HUES64 (cell line): ENCODE results near the gene GORASP1.
A peak's percentile ranks its signal among the peaks of the same experiment; 100 is the strongest.

Source experiments
- H3K27ac ChIP-seq: 2 replicates; pipeline ENCODE4 v1.7.0; 2013; ENCODE audit warnings: low read depth, low read length, inconsistent platforms
- H3K27me3 ChIP-seq: 2 replicates; pipeline ENCODE4 v1.6.1; 2013; ENCODE audit warnings: mild to moderate bottlenecking, low read length; ENCODE audit not compliant: insufficient read depth
- H3K36me3 ChIP-seq: 2 replicates; pipeline ENCODE4 v1.6.1; 2013; ENCODE audit warnings: mild to moderate bottlenecking, low read length; ENCODE audit not compliant: insufficient read depth
- H3K4me1 ChIP-seq: 2 replicates; pipeline ENCODE4 v1.6.1; 2013; ENCODE audit warnings: mild to moderate bottlenecking, low read length, moderate library complexity; ENCODE audit not compliant: insufficient read depth
- H3K4me3 ChIP-seq: 2 replicates; pipeline ENCODE4 v1.5.1; 2013; ENCODE audit warnings: mild to moderate bottlenecking, low read length, moderate library complexity
- H3K9ac ChIP-seq: 2 replicates; pipeline ENCODE4 v1.6.1; 2013; ENCODE audit warnings: mild to moderate bottlenecking, low read depth, low read length
- H3K9me3 ChIP-seq: 2 replicates; pipeline ENCODE4 v1.6.1; 2013; ENCODE audit warnings: low read depth, low read length; ENCODE audit not compliant: insufficient read depth
- WGBS: fragments of 150-250, 120-280 bp; methylation state at CpG from one replicate; pipeline ENCODE4 v1.1.7; 2013; ENCODE audit warnings: missing lambda C conversion rate; 5-methylcytosine and 5-hydroxymethylcytosine counted together

GORASP1 gene

GRCh38 chr3:39118931-39119660 lies 11.7 kb upstream of the GORASP1 start:
- Histone ChIP-seq H3K9ac (no peak overlapping the region), H3K4me1 (no peaks in the 10 kb centered on the region), H3K4me3 (no peak overlapping the region), H3K27ac (no peak overlapping the region), H3K36me3 (no peaks in the 10 kb centered on the region), H3K9me3 (no peaks in the 10 kb centered on the region), H3K27me3 (no peaks in the 10 kb centered on the region)
- WGBS: 88% methylated on average over 5 of the region's 5 CpGs

GRCh38 chr3:39118079-39118478 lies 10.7 kb upstream of the GORASP1 start:
- H3K9me3 ChIP-seq: no peaks in the 10 kb centered on the region
- H3K4me1 ChIP-seq: no peaks in the 10 kb centered on the region
- H3K36me3 ChIP-seq: no peaks in the 10 kb centered on the region
- no peak overlapping the region for H3K9ac ChIP-seq
- no peaks in the 10 kb centered on the region for H3K27me3 ChIP-seq
- H3K27ac ChIP-seq: no peak overlapping the region
- no peak overlapping the region for H3K4me3 ChIP-seq
- WGBS: 93% methylated on average over 2 of the region's 3 CpGs

GRCh38 chr3:39115870-39116269 lies 8.4 kb upstream of the GORASP1 start:
- no peaks in the 10 kb centered on the region for H3K27me3 ChIP-seq
- no peaks in the 10 kb centered on the region for H3K36me3 ChIP-seq
- H3K27ac ChIP-seq: no peak overlapping the region
- H3K9me3 ChIP-seq: no peaks in the 10 kb centered on the region
- 92% methylated on average over 3 of the region's 3 CpGs for WGBS
- no peak overlapping the region for H3K4me3 ChIP-seq
- no peak overlapping the region for H3K9ac ChIP-seq
- no peaks in the 10 kb centered on the region for H3K4me1 ChIP-seq

GRCh38 chr3:39114456-39114855 lies 7.0 kb upstream of the GORASP1 start:
- no peaks in the 10 kb centered on the region for H3K9me3 ChIP-seq
- no peak overlapping the region for H3K9ac ChIP-seq
- no peaks in the 10 kb centered on the region for H3K4me1 ChIP-seq
- 86% methylated on average over 5 of the region's 5 CpGs for WGBS
- no peaks in the 10 kb centered on the region for H3K27me3 ChIP-seq
- no peak overlapping the region for H3K4me3 ChIP-seq
- H3K36me3 ChIP-seq: no peaks in the 10 kb centered on the region
- no peak overlapping the region for H3K27ac ChIP-seq

- peaks cover 4% of the 10 kb centered on the region; the same call in 1 of the 2 replicates for H3K27me3 ChIP-seq
- peaks cover under 1% of the 10 kb centered on the region; the same call in 1 of the 2 replicates for H3K4me1 ChIP-seq
- H3K27ac ChIP-seq: no peak overlapping the region
- H3K9ac ChIP-seq: no peak overlapping the region
- no peaks in the 10 kb centered on the region for H3K9me3 ChIP-seq
- H3K36me3 ChIP-seq: no peaks in the 10 kb centered on the region
- 90% methylated on average over 2 of the region's 3 CpGs for WGBS
- no peak overlapping the region for H3K4me3 ChIP-seq
Observed at GRCh38 chr3:39113291-39113690, 5.9 kb upstream of the GORASP1 start.

GRCh38 chr3:39112535-39112934 lies 5.1 kb upstream of the GORASP1 start:
- H3K27me3 ChIP-seq: peaks cover 8% of the 10 kb centered on the region; the same call in 1 of the 2 replicates
- H3K9me3 ChIP-seq: no peaks in the 10 kb centered on the region
- 91% methylated on average over 2 of the region's 2 CpGs for WGBS
- H3K4me1 ChIP-seq: peaks cover 4% of the 10 kb centered on the region; the same call in 1 of the 2 replicates
- H3K27ac ChIP-seq: no peak overlapping the region
- no peak overlapping the region for H3K9ac ChIP-seq
- H3K4me3 ChIP-seq: no peak overlapping the region
- no peaks in the 10 kb centered on the region for H3K36me3 ChIP-seq

GRCh38 chr3:39112113-39112512 lies 4.7 kb upstream of the GORASP1 start:
- Histone ChIP-seq H3K27ac (no peak overlapping the region), H3K36me3 (no peaks in the 10 kb centered on the region), H3K9ac (no peak overlapping the region), H3K4me1 (peaks cover 4% of the 10 kb centered on the region; the same call in 1 of the 2 replicates), H3K9me3 (no peaks in the 10 kb centered on the region), H3K4me3 (no peak overlapping the region), H3K27me3 (peaks cover 8% of the 10 kb centered on the region; the same call in 1 of the 2 replicates)
- WGBS: 83% methylated on average over 3 of the region's 3 CpGs

- Histone ChIP-seq H3K4me3 (no peak overlapping the region), H3K27me3 (peaks cover 12% of the 10 kb centered on the region; the same call in 1 of the 2 replicates), H3K27ac (no peak overlapping the region), H3K9me3 (no peaks in the 10 kb centered on the region), H3K9ac (no peak overlapping the region), H3K36me3 (no peaks in the 10 kb centered on the region), H3K4me1 (peaks cover 4% of the 10 kb centered on the region; the same call in 1 of the 2 replicates)
- WGBS: 78% methylated on average over 2 of the region's 2 CpGs
Observed at GRCh38 chr3:39110041-39110639, 2.7 kb upstream of the GORASP1 start.

GRCh38 chr3:39109086-39109485 lies 1.7 kb upstream of the GORASP1 start:
- H3K27ac ChIP-seq: no peak overlapping the region
- no peak overlapping the region for H3K9ac ChIP-seq
- 83% methylated on average over 5 of the region's 5 CpGs for WGBS
- no peaks in the 10 kb centered on the region for H3K36me3 ChIP-seq
- no peak overlapping the region for H3K4me3 ChIP-seq
- no peaks in the 10 kb centered on the region for H3K9me3 ChIP-seq
- H3K27me3 ChIP-seq: peaks cover 12% of the 10 kb centered on the region; the same call in 1 of the 2 replicates
- peaks cover 4% of the 10 kb centered on the region; the same call in 1 of the 2 replicates for H3K4me1 ChIP-seq

GRCh38 chr3:39108200-39108710 lies 828 bp upstream of the GORASP1 start:
- Histone ChIP-seq H3K4me1 (peaks cover 4% of the 10 kb centered on the region; the same call in 1 of the 2 replicates), H3K27me3 (peaks cover 12% of the 10 kb centered on the region; the same call in 1 of the 2 replicates), H3K27ac (no peak overlapping the region), H3K4me3 (peak overlapping the region; percentile 88), H3K9ac (peak overlapping the region; percentile 77; the same call in 1 of the 2 replicates), H3K9me3 (no peaks in the 10 kb centered on the region), H3K36me3 (no peaks in the 10 kb centered on the region)
- 65% methylated on average over 2 of the region's 2 CpGs for WGBS

- Histone ChIP-seq H3K27me3 (peaks cover 12% of the 10 kb centered on the region; the same call in 1 of the 2 replicates), H3K4me1 (peaks cover 4% of the 10 kb centered on the region; the same call in 1 of the 2 replicates), H3K27ac (no peak overlapping the region; the same call in 1 of the 2 replicates), H3K9me3 (no peaks in the 10 kb centered on the region), H3K9ac (peak overlapping the region; percentile 77), H3K36me3 (no peaks in the 10 kb centered on the region; the same call in 1 of the 2 replicates), H3K4me3 (peak overlapping the region; percentile 88)
- WGBS: under 1% methylated on average over 55 of the region's 55 CpGs
Observed at GRCh38 chr3:39106851-39107387, 508 bp downstream of the GORASP1 start.
